Upper lobe of left lung (tissue), 4 donors: Measurements from ENCODE around the gene STX8.

Experiments used
- POLR2A ChIP-seq, 4 donors: fragments of 450-650 bp; IDR thresholded peaks; one replicate each; pipeline ENCODE4 v1.5.1; 2016 to 2017; ENCODE audit warnings: antibody characterized with exemption in 4 of 4, mild to moderate bottlenecking in 2 of 4
- POLR2AphosphoS5 ChIP-seq, 2 donors: sonication (generic); formaldehyde crosslinking; IDR thresholded peaks; one replicate each; pipeline ENCODE4 v1.5.1; 2017; ENCODE audit warnings: antibody characterized with exemption in 2 of 2
- TF ChIP-seq, protein P1 (sequence below), 6 experiments: fragments of 450-650 bp in 4 of 6; fragments of 200-600 bp in 2 of 6; sonication (generic) in 2 of 6; IDR thresholded peaks; one replicate each; pipeline ENCODE4 v1.5.1; 2016 to 2019; ENCODE audit warnings: antibody characterized with exemption in 6 of 6

DNA sequence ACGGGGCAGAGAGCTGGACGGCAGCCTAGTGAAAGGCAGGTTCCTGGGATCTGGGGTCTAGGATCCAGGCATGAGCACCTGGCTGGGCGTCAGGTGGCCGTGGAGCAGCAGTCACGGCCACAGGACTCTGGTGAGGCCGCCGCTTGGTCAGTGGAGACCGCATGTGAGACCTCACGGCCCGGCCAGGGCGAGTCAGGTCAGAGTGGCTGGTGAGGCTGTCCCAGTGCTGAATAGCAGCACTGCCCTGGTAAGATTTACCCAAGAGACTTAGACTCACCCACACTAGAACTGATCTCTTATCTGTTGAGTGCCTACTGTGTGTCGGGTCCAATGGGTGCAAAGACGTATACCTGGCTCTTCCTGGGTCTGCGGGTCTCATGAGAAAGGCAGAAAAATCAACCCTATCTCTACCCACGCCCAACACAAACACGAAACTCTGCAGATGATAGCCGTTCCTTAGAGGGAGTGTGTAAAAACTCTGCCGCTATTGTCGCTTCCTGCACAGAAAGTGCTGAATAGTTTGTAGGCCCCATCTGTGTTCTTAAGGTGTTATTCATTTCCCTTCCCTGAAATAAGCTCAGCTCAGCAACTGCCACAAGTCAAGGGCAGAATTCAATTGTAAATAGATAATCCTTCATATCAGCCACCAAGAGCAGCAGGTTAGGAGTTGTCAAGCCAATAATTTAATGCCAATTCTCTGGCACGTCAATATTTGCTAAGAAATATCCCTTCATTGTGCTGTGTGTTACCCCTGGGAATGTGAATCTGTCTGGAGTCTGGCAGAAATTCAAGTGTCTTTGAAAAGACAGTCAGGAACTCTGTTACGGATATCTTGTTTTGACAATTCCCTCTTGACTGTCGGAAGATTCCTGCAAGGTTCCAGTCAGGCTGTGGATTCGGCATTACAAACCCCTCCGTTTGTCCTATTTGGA lies 314.3 kb downstream of the STX8 start:
- TF ChIP-seq, protein P1, sequence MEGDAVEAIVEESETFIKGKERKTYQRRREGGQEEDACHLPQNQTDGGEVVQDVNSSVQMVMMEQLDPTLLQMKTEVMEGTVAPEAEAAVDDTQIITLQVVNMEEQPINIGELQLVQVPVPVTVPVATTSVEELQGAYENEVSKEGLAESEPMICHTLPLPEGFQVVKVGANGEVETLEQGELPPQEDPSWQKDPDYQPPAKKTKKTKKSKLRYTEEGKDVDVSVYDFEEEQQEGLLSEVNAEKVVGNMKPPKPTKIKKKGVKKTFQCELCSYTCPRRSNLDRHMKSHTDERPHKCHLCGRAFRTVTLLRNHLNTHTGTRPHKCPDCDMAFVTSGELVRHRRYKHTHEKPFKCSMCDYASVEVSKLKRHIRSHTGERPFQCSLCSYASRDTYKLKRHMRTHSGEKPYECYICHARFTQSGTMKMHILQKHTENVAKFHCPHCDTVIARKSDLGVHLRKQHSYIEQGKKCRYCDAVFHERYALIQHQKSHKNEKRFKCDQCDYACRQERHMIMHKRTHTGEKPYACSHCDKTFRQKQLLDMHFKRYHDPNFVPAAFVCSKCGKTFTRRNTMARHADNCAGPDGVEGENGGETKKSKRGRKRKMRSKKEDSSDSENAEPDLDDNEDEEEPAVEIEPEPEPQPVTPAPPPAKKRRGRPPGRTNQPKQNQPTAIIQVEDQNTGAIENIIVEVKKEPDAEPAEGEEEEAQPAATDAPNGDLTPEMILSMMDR (IDR thresholded peaks at IDR 0.05), result no peak
- no peak for TF ChIP-seq POLR2AphosphoS5 (IDR thresholded peaks at IDR 0.05)
- no peak for TF ChIP-seq POLR2A (IDR thresholded peaks at IDR 0.05)
